ENCODE measurements around the gene DARS1. TPM values are rescaled to one million over a fixed set of nuclear protein-coding genes. Genes with fewer than 3 reads are reported as not detected.
"Not testable (repeated sequence)": the region's sequence is repeated elsewhere in the genome, so short reads cannot be mapped to it uniquely, and the experiment has no call there.

Gene DARS1
- total RNA-seq, 2 donors from 2014 or later: 53.8 to 72.1 TPM

DNA sequence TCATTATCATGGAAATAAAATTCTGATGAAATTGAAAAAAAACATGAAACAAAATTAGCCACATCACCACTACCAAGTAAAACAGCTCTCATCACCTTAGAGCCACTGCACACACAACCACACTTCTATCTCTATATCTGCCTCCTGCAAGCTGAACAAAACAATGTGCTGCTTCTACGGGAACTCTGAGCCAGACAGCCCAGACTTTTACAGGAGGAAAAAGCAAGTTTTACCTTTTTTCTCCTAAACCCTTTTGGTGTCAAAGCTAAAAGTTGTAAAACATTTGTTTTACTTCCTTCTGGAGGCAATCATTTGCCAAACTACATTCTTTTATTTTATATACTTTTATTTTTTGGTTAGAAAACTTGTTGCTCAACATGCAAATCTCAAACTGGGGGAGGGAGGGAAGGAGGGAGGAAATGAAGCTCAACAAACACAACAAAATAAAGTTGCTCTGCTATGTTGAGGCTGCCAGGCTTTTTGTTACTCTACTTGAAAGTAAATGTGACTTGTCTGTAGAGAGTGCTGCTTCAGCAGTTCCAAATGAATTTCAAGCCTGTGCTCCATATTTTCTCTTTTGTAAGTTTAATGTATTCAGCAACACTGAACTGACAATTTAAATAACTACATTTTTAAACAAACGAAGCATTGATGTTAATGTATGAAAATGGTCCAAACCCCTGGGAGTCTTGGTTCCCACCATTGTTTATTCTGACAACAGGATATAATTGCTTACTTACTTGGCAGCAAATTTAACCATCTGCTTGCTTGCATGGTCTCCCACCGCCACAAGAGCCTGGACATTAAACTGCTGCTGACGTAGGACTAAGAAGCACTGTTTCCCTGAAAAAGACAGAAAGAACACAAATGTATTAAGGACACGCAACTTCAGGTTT is 24.5 kb downstream of the DARS1 start:
- H3K4me3 Mint-ChIP-seq: peak overlapping the region; percentile 41
- peaks cover 6% of the 10 kb centered on the region for H3K36me3 Mint-ChIP-seq (ENCODE audit: low read depth)
- no peaks in the 10 kb centered on the region for H3K27me3 Mint-ChIP-seq
- ATAC-seq (peak; percentile 88), DNase-seq (no peak)
- peak overlapping the region; percentile 96 for H3K27ac Mint-ChIP-seq
- peaks cover 36% of the 10 kb centered on the region for H3K4me1 Mint-ChIP-seq
- H3K9me3 ChIP-seq (ENCODE audit: control insufficient read depth, low read length, poor library complexity, severe bottlenecking): no peaks in the 10 kb centered on the region

DNA sequence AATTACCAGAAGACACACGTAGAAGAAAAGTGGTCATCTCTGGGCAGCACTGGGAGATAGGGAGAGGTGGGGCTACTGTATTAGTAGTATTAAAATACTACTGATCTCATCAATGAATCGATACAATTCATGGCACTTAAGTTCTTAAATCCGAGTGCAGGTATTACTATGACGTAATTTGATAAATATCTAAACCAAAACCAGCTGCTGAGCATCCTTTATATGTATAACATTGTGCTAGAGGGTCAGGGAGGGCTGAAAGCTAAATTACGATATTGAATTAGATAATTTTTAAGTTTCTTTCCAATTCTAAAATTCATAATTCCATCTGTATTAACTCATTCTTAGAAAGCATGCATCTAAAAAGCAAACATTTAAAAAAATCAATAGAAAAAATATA is 25.3 kb downstream of the DARS1 start:
- Mint-ChIP-seq H3K4me3 (no peak overlapping the region), H3K27me3 (no peaks in the 10 kb centered on the region), H3K4me1 (peaks cover 37% of the 10 kb centered on the region), H3K36me3 (ENCODE audit: low read depth) (peaks cover 6% of the 10 kb centered on the region), H3K27ac (peak overlapping the region; percentile 96)
- DNase-seq (no peak), ATAC-seq (peak; percentile 35)
- H3K9me3 ChIP-seq (ENCODE audit: control insufficient read depth, low read length, poor library complexity, severe bottlenecking): no peaks in the 10 kb centered on the region

DNA sequence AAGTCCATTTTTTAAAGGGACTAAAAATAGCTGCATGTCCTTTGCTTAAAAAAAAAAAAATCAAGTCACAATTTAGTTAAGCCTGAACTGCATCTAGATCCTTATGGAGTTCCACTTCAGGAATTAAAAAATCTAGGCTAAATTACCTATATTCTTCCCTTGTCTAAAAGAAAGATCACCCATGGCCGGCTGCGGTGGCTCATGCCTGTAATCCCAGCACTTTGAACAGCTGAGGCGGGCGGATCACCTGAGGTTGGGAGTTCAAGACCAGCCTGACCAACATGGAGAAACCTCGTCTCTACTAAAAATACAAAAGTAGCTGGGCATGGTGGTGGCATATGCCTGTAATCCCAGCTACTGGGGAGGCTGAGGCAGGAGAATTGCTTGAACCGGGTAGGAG is 26.5 kb downstream of the DARS1 start:
- peaks cover 39% of the 10 kb centered on the region for H3K4me1 Mint-ChIP-seq
- not testable (repeated sequence) for ATAC-seq; H3K4me3 Mint-ChIP-seq; H3K9me3 ChIP-seq (ENCODE audit: control insufficient read depth, low read length, poor library complexity, severe bottlenecking); H3K27me3 Mint-ChIP-seq; H3K36me3 Mint-ChIP-seq (ENCODE audit: low read depth); DNase-seq
- H3K27ac Mint-ChIP-seq: peak overlapping the region; percentile 96

DNA sequence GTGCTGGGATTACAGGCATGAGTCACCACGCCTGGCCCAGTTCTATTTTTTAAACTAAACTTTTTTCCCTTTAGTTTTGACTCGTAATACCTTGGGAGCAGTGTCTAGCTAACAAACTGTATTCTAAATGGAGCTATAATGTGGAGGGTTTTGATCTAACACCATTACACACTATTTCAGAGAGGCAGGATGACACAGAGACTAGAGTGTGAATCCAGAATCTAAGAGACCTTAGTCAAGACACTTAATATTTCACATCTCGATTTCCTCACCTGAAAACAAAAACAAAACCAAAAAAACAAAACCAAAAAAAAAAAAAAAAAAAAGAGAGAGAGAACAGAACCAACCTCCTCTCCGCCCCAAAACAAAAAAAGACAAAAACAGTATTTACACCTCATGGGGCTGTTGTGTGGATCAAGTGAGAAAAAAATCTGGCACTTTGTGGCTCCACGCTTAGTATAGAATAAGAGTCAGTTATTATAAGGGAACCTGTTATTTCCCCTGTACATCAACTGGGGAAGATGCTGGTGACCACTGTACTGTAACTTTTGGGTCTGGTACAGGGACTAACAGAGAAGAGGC is 31.3 kb downstream of the DARS1 start:
- Mint-ChIP-seq H3K36me3 (ENCODE audit: low read depth) (peaks cover 12% of the 10 kb centered on the region), H3K4me1 (peaks cover 24% of the 10 kb centered on the region), H3K27me3 (no peaks in the 10 kb centered on the region), H3K27ac (peak overlapping the region; percentile 77), H3K4me3 (no peak overlapping the region)
- DNase-seq (no peak), ATAC-seq (no peak)
- no peaks in the 10 kb centered on the region for H3K9me3 ChIP-seq (ENCODE audit: control insufficient read depth, low read length, poor library complexity, severe bottlenecking)

DNA sequence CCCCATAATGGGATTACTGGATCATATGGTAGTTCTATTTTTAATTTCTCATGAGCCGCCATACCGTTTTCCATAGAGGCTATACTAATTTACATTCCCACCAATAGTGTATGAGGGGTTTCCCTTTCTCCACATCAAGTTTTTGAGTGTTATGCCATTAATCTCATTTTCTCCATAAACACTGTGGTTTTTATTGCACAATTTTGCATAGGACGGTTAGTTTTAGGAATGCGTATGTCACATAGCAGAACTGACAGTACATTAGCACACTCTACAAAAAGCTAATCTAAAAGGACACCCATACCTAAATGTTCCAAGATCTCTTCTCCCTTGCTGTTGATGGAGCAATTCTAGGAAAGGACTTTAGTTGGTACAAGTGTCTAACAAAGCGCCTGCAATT is 32.5 kb downstream of the DARS1 start:
- DNase-seq: no peak
- peaks cover 30% of the 10 kb centered on the region for H3K4me1 Mint-ChIP-seq
- no peak overlapping the region for H3K27ac Mint-ChIP-seq
- peaks cover 12% of the 10 kb centered on the region for H3K36me3 Mint-ChIP-seq (ENCODE audit: low read depth)
- H3K4me3 Mint-ChIP-seq: no peak overlapping the region
- H3K27me3 Mint-ChIP-seq: no peaks in the 10 kb centered on the region
- no peak for ATAC-seq
- no peaks in the 10 kb centered on the region for H3K9me3 ChIP-seq (ENCODE audit: control insufficient read depth, low read length, poor library complexity, severe bottlenecking)

DNA sequence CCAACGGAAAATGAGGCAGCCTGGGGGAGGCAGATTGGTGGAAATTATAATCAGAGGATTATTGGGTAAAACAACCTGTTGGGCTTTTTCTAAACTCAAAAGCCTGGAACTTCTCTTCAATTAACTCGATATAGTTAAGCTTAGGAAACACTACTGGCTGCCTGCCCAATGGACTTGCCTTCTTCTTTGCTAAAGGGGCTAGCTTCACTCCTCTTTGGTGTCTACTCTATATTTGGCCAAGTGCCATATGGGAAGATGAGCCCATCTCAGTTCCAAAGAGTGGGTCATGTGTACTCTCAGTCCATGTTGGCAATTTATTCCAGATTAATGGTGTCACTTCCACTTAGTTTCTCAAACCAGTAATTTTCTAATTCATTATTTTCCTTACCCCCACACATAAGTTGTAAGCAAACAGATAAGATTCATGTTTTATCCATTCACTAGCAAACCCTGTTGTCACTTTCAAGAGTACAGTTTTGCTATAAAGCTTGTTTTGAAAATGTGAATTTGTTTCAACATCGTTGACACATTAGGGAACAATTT is 34.3 kb downstream of the DARS1 start:
- peaks cover 31% of the 10 kb centered on the region for H3K4me1 Mint-ChIP-seq
- H3K9me3 ChIP-seq (ENCODE audit: control insufficient read depth, low read length, poor library complexity, severe bottlenecking): no peaks in the 10 kb centered on the region
- no peak overlapping the region for H3K4me3 Mint-ChIP-seq
- peaks cover 10% of the 10 kb centered on the region for H3K36me3 Mint-ChIP-seq (ENCODE audit: low read depth)
- H3K27ac Mint-ChIP-seq: peak overlapping the region; percentile 98
- H3K27me3 Mint-ChIP-seq: no peaks in the 10 kb centered on the region
- ATAC-seq: no peak
- no peak for DNase-seq

DNA sequence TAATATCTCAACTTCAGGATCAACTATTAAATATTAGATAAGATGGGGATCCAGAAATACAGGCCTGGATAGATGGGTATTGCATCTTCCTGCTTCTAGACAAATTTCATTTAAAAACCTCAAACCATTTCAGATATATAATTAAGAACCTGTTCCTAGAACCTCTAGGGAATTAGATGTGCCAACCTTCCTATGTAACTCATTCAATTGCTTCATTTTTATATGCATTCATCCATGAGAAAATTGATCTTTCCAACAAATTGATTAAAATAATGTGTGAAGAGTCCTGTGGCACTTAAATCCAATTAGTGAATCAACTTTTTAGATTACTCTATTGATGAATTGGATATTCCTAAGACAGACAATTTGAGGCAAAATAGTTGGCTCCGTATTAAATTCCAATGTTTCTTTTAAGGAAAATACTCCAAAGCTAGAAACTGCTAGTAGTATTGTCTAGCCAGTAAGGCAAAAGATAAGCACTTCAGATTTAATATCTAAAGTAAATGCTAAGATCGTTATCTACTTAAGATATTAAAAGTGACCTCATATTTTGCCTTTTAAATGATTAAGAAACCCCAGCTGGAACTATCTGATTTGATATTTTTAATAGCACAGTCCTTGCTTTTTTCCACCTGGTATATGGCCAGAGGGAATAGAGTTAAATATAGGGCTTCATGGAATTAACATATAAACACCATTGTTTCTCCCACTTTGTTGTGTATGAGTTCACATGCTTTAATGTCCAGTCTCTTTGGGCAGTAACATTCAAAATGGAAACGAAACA is 35.8 kb downstream of the DARS1 start:
- Mint-ChIP-seq H3K27me3 (no peaks in the 10 kb centered on the region), H3K27ac (peak overlapping the region; percentile 98), H3K36me3 (ENCODE audit: low read depth) (peaks cover 8% of the 10 kb centered on the region), H3K4me1 (peaks cover 36% of the 10 kb centered on the region), H3K4me3 (no peak overlapping the region)
- ATAC-seq (no peak), DNase-seq (no peak)
- no peaks in the 10 kb centered on the region for H3K9me3 ChIP-seq (ENCODE audit: control insufficient read depth, low read length, poor library complexity, severe bottlenecking)

DNA sequence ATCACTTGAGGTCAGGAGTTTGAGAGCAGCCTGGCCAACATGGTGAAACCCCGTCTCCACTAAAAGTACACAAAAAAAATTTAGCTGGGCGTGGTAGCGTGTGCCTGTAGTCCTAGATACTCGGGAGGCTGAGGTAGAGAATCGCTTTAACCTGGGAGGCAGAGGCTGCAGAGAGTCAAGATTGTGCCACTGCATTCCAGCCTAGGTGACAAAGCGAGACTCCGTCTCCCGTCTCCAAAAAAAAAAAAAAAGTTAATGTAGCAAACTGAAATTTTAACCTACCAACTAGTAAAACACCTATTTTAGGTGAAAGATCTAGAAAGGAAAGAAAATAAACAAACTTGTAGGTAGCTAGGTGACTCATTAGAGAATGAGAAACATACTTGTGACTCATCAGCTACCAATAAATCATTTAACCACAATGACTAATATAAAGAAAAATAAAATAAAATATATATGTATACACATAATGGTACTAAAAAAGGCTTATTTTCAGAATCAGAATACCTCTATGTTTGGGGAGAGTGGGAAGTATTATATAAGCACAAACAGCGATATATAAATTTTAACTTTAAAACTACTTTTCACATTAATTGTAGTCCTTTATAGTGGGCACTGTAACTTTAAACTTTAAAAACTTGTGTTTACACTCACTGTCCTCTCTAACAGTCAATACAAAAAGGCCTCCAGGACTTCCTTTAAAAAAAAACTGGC is 36.6 kb downstream of the DARS1 start:
- Mint-ChIP-seq H3K36me3 (ENCODE audit: low read depth) (peaks cover 8% of the 10 kb centered on the region), H3K4me1 (peaks cover 34% of the 10 kb centered on the region), H3K27me3 (no peaks in the 10 kb centered on the region), H3K4me3 (peak overlapping the region; percentile 74), H3K27ac (peak overlapping the region; percentile 98)
- no peaks in the 10 kb centered on the region for H3K9me3 ChIP-seq (ENCODE audit: control insufficient read depth, low read length, poor library complexity, severe bottlenecking)
- peak in 2 of 3 donors; percentile 12 to 30 for DNase-seq
- ATAC-seq: peak; percentile 87

DNA sequence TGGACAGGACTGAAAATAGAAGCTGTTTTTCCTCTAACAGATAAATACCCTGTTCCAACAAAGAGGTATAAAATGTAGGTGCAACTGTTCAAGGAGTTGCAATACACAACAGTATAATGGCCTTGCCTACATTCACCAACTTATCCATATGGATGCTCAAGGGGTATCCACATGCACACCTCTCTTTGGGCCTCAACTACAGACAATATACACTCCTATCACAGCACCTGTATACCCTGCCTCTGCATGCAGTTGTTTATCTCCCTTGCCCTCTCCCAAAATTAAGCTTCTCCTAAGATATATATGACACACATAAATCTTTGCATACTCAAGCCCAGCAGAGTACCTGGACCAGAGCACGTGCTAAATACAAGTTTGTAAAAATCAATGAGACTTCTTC is 37.3 kb downstream of the DARS1 start:
- H3K36me3 Mint-ChIP-seq (ENCODE audit: low read depth): peaks cover 8% of the 10 kb centered on the region
- peaks cover 34% of the 10 kb centered on the region for H3K4me1 Mint-ChIP-seq
- no peak for DNase-seq
- ATAC-seq: no peak
- H3K9me3 ChIP-seq (ENCODE audit: control insufficient read depth, low read length, poor library complexity, severe bottlenecking): no peaks in the 10 kb centered on the region
- H3K27ac Mint-ChIP-seq: peak overlapping the region; percentile 98
- H3K27me3 Mint-ChIP-seq: no peaks in the 10 kb centered on the region
- peak overlapping the region; percentile 74 for H3K4me3 Mint-ChIP-seq

DNA sequence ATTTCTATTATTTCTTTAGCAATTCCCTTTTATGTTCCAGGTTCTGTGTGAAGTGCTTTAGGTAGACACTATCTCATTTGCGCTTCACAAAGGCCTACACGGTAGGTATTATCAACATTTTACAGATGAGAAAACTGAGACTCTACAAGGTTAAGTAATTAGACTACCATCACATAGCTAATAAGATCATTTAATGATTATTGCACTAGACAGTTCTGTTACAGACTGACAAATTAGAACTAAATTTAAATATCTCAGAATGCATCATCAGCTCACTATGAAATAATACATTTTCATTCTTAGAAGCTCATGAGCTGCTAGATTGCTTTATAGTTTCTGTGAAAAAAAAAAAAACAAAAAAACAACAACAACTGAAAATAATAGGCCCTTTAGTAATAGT is 37.9 kb downstream of the DARS1 start:
- Mint-ChIP-seq H3K4me1 (peaks cover 33% of the 10 kb centered on the region), H3K27me3 (no peaks in the 10 kb centered on the region), H3K36me3 (ENCODE audit: low read depth) (peaks cover 6% of the 10 kb centered on the region), H3K4me3 (no peak overlapping the region), H3K27ac (peak overlapping the region; percentile 98)
- no peaks in the 10 kb centered on the region for H3K9me3 ChIP-seq (ENCODE audit: control insufficient read depth, low read length, poor library complexity, severe bottlenecking)
- ATAC-seq (no peak), DNase-seq (no peak)

DNA sequence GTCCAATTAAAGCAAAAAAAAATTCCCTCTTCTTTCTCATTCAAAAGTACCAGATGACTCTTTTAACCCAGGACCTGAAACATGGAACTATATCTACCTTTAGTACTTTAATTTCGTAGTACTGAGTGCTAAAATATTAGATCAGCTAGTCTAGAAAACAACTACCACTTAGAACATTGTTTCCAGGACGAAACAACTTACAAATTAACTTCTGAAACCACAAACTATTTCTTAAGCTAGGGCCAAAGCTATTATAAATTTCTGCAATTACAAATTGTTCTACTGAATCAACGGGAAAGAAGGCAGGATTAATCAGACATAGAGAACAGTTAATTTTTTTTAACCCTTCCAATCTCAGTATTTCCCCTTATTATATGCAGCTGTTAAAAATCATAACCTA is 39.9 kb downstream of the DARS1 start:
- H3K27ac Mint-ChIP-seq: peak overlapping the region; percentile 83
- DNase-seq: no peak

DNA sequence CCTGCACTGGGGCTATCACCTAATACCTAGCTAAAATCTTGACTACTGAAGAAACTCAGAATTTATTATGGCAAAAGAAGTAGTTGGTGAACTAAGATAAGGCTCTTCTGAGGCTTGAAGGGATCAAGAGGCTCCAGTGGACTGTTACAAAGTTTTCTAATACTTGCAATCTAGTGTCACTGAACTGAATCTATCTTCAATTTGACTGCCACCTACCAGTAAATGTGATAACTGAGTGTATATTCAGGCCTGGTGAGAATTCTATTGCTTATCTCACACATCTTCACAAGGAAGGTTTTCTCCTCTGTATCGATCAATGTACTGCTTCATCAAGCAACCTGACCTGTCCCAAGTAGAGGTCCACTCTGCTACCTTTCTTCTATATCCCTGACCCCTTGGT is 40.8 kb downstream of the DARS1 start:
- H3K9me3 ChIP-seq (ENCODE audit: control insufficient read depth, low read length, poor library complexity, severe bottlenecking): no peaks in the 10 kb centered on the region
- Mint-ChIP-seq H3K4me3 (no peak overlapping the region), H3K4me1 (peaks cover 31% of the 10 kb centered on the region), H3K27me3 (no peaks in the 10 kb centered on the region), H3K27ac (peak overlapping the region; percentile 83), H3K36me3 (ENCODE audit: low read depth) (peaks cover 3% of the 10 kb centered on the region)
- ATAC-seq: no peak
- DNase-seq: no peak

More for the DNA sequence above, 39.9 kb downstream of the DARS1 start:
- no peaks in the 10 kb centered on the region for H3K27me3 Mint-ChIP-seq
- H3K4me1 Mint-ChIP-seq: peaks cover 30% of the 10 kb centered on the region
- peaks cover 3% of the 10 kb centered on the region for H3K36me3 Mint-ChIP-seq (ENCODE audit: low read depth)
- H3K9me3 ChIP-seq (ENCODE audit: control insufficient read depth, low read length, poor library complexity, severe bottlenecking): no peaks in the 10 kb centered on the region
- ATAC-seq: no peak
- H3K4me3 Mint-ChIP-seq: no peak overlapping the region
